HG03575 (cell line): ENCODE measurements around the gene FTL.

Source experiments
- ATAC-seq: cut with Tn5 transposase; IDR thresholded peaks from one replicate; pipeline ENCODE4 v1.9.1; 2021; ENCODE audit not compliant: unreplicated experiment, insufficient number of reproducible peaks, low FRiP score; ENCODE audit errors: extremely low read depth

Gene FTL

GRCh38 chr19:49014123-49014869 is 49.2 kb downstream of the FTL start:
- no peak for ATAC-seq

DNA sequence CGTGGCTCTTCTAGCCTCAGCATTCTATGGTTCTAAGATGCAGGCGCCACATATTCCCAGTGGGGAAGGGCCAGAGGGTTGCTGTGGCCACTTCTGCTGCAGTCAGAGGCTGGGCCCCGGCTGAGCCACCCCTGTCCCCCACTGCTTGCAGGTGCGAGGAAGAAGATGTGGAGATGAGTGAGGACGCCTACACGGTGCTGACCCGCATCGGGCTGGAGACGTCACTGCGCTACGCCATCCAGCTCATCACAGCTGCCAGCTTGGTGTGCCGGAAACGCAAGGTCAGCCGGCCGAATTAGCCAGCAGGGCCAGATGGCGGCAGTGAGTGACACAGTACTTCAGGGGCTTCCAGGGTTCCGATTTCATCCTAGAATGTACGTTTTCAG is 49.8 kb downstream of the FTL start:
- no peak for ATAC-seq

GRCh38 chr19:49016067-49016839 is 51.1 kb downstream of the FTL start:
- no peak for ATAC-seq
